Activated CD8-positive, alpha-beta memory T cell treated with anti-CD3 and anti-CD28 coated beads, Interleukin-2, amount 10 ng/mL, durations not matched to agents 7 days and 5 days (primary cell): ENCODE data around the gene HOXA9. TPM values are rescaled to one million over a fixed set of nuclear protein-coding genes. Genes with fewer than 3 reads are reported as not detected.
A peak's percentile ranks its signal among the peaks of the same experiment; 100 is the strongest.

Source experiments
- ATAC-seq: fragments of 150-1000 bp; cut with Tn5 transposase; one replicate; pipeline ENCODE4 v1.10.0; 2021; ENCODE audit warnings: moderate library complexity
- CTCF ChIA-PET: fragments of 350-600 bp; sonication (Branson Sonifier 250); formaldehyde crosslinking; loops from one replicate; lab custom pipeline; 2021; ENCODE audit warnings: antibody characterized with exemption; lab: Charles Lee
- DNase-seq: peaks from one replicate; pipeline ENCODE4 v3.0.0-alpha.2; 2020
- H3K27ac Mint-ChIP-seq: one replicate; pipeline ENCODE4 v1.8.0; 2021; ENCODE audit warnings: mild to moderate bottlenecking, mixed read lengths
- H3K27me3 Mint-ChIP-seq: one replicate; pipeline ENCODE4 v1.8.0; 2021; ENCODE audit warnings: mixed read lengths
- H3K36me3 Mint-ChIP-seq: one replicate; pipeline ENCODE4 v1.8.0; 2021; ENCODE audit warnings: mild to moderate bottlenecking, mixed read lengths
- H3K4me1 Mint-ChIP-seq: one replicate; pipeline ENCODE4 v1.8.0; 2021; ENCODE audit warnings: mixed read lengths
- H3K4me3 Mint-ChIP-seq: one replicate; pipeline ENCODE4 v1.8.0; 2021; ENCODE audit warnings: mild to moderate bottlenecking, moderate library complexity, mixed read lengths
- H3K9me3 Mint-ChIP-seq: one replicate; pipeline ENCODE4 v1.8.0; 2022; ENCODE audit warnings: low read depth, mixed read lengths
- total RNA-seq, 2 experiments: library from RNA; stranded (reverse); gene quantifications; one replicate each; pipeline ENCODE4 v1.2.3, GENCODE V29; 2021

The HOXA9 gene
- total RNA-seq, 2 experiments from 2014 or later, result not detected

DNA sequence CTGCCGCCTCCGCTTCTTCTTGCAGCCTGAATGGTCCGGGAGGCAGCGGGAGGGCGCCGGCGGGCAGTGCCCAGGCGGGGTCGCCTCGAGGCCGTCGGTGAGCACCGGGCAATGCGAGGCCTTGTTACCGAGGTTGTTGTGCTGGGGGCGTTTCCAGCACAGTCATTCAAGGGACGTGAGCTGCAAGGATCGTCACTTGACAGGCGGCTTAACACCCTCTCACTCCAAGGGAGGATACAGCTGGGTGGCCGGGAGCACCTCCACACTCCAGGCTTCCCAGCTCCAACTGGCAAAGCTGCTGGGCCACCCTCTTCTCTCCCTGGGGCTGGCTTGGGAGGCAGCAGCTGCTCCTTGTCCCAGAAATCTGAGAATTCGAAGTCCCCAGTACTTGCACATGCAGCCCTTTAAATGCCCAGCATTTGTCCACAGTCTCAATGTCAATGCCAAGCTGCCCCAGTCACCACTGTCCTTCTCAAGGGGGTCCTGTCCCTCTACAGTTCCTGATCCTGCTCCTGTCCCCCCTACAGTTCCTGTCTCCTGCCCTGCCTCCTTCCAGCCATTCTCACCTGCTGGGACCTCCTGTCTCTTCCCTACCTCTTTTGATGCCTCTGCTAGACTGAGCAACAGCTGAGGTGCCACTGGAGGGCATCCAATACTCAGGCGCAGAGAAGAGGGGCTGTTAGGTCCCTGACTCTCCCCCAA is 24.1 kb upstream of the HOXA9 start:
- CTCF ChIA-PET, result interaction anchor here (2.4 to 3.2 kb wide), 3 partner anchors 10 to 39 kb away, joined by 7 to 12 read pairs (median 8); no protein-coding TSS in a partner anchor
- Mint-ChIP-seq H3K4me1 (peaks cover 30% of the 10 kb centered on the region), H3K9me3 (no peaks in the 10 kb centered on the region), H3K27ac (no peak overlapping the region), H3K36me3 (no peaks in the 10 kb centered on the region), H3K4me3 (no peak overlapping the region), H3K27me3 (peaks cover 97% of the 10 kb centered on the region)
- DNase-seq (no peak), ATAC-seq (no peak)

DNA sequence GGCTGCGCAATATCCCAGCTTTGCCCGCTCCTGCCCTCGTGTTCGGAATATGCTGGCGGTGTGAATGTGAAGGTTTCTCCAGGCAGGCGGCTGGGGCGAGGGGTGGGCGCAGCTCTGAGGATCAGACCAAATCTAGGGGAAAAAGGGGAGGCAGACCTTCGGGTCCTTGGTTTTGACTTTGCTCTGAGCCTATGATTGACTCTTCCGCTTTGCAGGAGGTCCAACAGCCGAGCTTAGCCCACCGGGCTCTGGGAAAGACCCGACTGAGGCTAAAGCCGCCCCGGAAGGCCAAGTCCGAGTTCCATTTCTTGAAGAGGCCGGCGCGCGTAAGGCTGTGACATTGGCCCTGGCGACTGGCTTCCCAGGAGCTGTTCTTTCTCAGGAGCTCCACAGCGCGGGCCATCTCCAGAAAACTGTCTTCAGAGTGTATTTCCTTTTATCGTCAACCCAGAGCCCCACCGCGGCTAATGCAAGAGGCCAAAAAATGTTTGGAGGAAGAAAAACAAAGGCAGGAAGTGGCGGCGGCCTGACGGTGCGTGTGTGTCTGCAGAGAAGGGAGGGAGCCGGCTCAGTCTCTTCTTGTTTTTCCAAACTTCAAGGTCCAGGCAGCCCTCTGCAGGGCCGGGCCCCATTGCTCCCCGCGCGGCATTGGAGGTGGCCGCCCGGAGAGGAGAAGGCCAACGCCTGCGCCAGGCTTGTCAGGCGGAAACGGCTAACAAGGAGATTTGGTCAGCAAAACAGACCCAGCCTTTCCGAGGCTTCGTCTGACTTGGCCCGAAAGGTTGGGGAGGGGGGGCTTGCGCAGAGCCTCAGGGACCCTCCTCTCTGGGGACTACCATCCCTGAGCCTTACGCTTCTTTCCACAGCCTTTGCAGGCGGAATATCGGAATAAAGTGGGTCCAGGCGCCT is 23.3 kb upstream of the HOXA9 start:
- CTCF ChIA-PET, result interaction anchor here (1.2 to 2.6 kb wide), 2 partner anchors 12 to 38 kb away, joined by 3 to 7 read pairs; no protein-coding TSS in a partner anchor
- ATAC-seq, result no peak
- peak; percentile 61 for DNase-seq
- H3K36me3 Mint-ChIP-seq, result no peaks in the 10 kb centered on the region
- H3K4me1 Mint-ChIP-seq, result peaks cover 30% of the 10 kb centered on the region
- peaks cover 95% of the 10 kb centered on the region for H3K27me3 Mint-ChIP-seq
- H3K9me3 Mint-ChIP-seq, result no peaks in the 10 kb centered on the region
- peak overlapping the region; percentile 53 for H3K4me3 Mint-ChIP-seq
- no peak overlapping the region for H3K27ac Mint-ChIP-seq

DNA sequence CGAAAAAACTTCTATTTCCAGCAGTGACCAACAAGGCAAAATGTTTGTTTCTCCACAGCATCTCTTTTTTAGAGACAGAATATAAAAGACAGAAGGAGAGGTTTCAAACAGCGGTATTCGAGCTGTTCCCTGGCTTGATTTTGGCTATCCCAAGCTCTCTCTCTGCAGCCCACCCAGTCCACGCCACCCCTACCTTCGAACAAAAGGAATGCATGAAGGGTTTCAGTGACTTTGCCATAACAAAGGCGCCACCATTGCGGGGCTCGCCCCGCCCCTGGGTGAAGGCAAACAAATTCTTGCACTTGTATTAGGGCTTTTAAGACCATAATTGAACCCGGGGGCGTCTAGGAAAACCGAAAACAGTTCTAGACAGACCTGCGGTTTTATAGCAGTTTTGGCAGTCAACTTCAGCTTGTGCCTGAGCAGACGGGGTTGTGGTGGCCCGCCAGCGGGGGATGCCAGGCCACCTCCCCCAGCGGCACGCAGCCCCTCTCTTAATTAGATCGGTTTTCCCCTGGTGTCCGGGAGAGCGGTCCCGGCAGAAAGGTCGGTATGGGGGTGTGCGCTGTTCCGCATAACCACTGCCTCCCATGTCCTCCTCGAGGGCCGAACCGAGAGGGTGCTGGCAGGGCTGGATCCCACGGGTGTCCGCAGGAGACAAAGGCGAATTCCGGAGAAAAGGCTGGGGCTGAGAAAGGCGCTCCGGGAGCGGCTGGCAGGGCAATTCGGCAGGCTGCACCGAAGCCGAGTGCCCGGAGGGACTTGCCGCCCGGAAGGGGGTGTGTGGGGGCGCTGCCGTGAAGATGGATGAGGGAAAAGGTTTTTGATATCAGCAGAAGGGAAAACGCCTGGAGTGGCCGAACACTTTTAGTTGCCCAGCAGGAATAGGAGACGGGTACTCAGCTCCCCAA is 22.4 kb upstream of the HOXA9 start:
- CTCF ChIA-PET, result interaction anchor here (0.9 to 2.1 kb wide), 9 partner anchors 8 to 91 kb away, joined by 3 to 12 read pairs (median 4); no protein-coding TSS in a partner anchor
- no peak for DNase-seq
- H3K4me1 Mint-ChIP-seq, result peaks cover 29% of the 10 kb centered on the region
- peaks cover 95% of the 10 kb centered on the region for H3K27me3 Mint-ChIP-seq
- peak overlapping the region; percentile 53 for H3K4me3 Mint-ChIP-seq
- H3K9me3 Mint-ChIP-seq, result no peaks in the 10 kb centered on the region
- H3K36me3 Mint-ChIP-seq, result no peaks in the 10 kb centered on the region
- H3K27ac Mint-ChIP-seq, result no peak overlapping the region
- ATAC-seq, result no peak

DNA sequence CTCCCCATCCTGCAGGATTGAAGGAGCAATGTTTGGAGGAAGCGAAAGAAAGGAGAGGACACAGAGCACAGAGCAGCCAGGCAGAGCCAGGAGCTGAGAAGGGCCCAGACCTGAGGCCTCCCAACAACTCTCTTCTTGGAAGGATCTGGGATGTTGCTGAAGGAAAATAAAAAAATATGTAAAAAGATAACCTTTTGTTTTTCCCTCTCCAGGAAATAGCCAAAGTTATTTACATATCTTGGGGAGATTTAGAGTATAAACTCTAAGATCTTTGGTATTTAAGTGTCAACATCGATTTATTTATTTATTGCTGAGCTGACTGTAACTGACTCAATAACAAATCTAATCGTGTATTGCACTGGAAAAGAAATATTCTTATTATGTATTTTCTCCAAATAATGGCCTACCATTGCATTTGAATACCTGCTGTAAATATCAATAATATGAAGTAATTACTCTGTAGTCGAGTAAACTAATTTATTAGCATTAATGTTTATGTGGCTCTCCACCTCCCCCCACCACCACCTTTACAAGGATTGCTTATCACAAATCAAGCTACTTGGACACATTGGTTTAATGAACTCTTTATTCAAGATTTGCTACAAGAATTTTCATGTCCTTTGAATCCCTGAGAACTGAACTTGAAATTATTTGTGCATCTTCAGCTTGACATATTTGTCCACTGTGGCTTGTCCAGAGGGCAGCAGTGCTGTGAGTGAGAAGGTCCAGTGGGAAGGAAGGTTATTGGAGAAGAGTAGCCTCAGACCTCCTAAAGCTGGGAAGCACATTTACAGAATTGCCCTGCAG is 21.5 kb upstream of the HOXA9 start:
- DNase-seq (no peak), ATAC-seq (no peak)
- Mint-ChIP-seq H3K4me3 (no peak overlapping the region), H3K4me1 (peaks cover 28% of the 10 kb centered on the region), H3K9me3 (no peaks in the 10 kb centered on the region), H3K27ac (no peak overlapping the region), H3K36me3 (no peaks in the 10 kb centered on the region), H3K27me3 (peaks cover 96% of the 10 kb centered on the region)
- CTCF ChIA-PET, result interaction anchor here (0.9 to 2.1 kb wide), 8 partner anchors 8 to 90 kb away, joined by 3 to 12 read pairs (median 4); no protein-coding TSS in a partner anchor

DNA sequence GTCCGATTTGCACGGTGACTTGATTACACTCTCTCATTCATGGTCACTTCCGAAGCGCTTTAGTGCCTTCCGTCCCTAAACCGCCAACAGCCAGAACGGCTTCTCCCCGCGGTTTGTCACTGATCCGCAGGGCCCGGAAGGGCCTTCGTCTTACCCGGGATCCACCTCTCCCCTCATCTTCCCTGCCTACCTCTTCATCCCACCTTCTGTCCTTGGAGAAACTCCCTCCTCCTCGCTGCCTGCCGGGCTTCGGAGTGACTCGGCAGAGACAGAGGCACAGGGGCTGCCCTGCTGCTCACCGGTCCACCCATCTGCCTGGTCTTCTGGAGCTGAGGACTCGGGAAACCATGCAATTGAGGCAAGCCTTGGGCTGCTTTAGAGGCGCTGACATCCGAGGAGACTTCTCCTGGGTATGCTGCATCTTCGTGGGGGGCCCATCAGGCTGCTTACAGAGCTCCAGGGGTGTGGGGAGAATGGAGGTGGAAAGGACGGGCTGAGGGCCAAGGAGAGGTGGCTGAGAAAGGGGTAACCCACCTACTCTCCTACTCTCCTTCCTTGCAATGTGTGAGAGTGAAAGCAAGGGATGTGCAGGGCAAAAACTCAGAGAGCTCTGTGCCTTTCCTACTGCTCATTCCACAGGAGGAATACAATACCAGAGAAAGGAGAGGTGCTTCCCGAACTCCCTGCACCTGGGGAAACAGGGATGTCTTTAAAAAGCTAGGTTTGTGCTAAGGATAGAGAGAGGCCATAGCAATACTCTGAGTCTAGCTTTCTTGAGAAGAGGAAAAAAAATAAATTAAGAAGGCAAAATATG is 20.7 kb upstream of the HOXA9 start:
- Mint-ChIP-seq H3K4me1 (peaks cover 28% of the 10 kb centered on the region), H3K36me3 (no peaks in the 10 kb centered on the region), H3K4me3 (peak overlapping the region; percentile 29), H3K27me3 (peaks cover 95% of the 10 kb centered on the region), H3K9me3 (no peaks in the 10 kb centered on the region), H3K27ac (peak overlapping the region; percentile 68)
- CTCF ChIA-PET, result interaction anchor here (1.2 to 2.1 kb wide), 5 partner anchors 7 to 27 kb away, joined by 3 to 12 read pairs (median 4); no protein-coding TSS in a partner anchor
- no peak for ATAC-seq
- DNase-seq, result no peak

DNA sequence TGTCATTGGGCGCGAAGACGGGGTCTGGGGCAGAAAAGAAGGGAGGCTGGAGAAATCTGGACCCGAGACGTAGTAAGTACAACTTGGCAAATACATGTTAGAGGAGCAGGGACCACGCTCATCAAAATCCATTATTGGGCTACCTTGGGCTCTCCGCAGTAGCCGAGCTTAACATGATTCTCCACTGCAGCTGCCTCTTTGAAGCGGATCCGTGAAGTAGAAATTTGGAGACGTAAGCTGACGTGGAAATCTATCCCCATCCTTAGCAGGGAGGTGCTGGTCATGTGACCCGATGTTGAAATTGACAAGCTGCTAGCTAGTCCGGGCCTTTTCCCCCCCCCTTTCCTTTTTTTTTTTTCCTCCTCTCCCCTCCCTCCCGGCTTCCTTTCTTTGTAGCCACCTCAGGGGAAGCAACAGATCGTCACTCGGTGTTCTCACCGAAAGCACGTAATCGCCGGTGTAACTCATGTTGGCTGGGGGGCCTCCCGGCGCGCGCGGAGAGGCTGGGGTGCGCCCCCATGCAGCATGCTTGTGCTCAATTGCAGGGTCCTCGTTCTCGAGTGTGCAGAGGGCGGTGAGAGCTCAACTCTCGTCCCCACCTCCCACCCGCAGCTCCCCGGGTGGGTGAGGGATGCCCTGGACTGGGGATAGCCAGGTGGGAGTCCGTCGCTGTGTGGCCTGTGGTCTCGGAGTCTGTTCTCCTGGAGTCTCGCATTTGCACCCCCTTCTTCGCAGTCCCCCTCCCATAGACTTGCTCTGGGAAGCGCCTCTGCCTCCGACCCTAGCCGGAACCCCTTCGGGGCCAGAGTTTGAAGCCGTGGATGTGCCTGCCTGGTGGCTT is 19.9 kb upstream of the HOXA9 start, which contains the start of gene HOXA11:
HOXA11 (minus strand) TSS at position 220 of the 841 bp plus-strand sequence; CDS start at position 132, 88 bp downstream.
- no peaks in the 10 kb centered on the region for H3K9me3 Mint-ChIP-seq
- H3K4me3 Mint-ChIP-seq, result peak within 1 kb of the TSS; percentile 60
- peaks cover 28% of the 10 kb centered on the region for H3K4me1 Mint-ChIP-seq
- ATAC-seq, result no peak
- no peak for DNase-seq
- no peaks in the 10 kb centered on the region for H3K36me3 Mint-ChIP-seq
- H3K27me3 Mint-ChIP-seq, result peaks cover 90% of the 10 kb centered on the region
- peak within 1 kb of the TSS; percentile 69 for H3K27ac Mint-ChIP-seq
- CTCF ChIA-PET, result interaction anchor here (0.7 to 2.1 kb wide), 2 partner anchors 10 to 11 kb away, joined by 3 to 12 read pairs; no protein-coding TSS in a partner anchor

DNA sequence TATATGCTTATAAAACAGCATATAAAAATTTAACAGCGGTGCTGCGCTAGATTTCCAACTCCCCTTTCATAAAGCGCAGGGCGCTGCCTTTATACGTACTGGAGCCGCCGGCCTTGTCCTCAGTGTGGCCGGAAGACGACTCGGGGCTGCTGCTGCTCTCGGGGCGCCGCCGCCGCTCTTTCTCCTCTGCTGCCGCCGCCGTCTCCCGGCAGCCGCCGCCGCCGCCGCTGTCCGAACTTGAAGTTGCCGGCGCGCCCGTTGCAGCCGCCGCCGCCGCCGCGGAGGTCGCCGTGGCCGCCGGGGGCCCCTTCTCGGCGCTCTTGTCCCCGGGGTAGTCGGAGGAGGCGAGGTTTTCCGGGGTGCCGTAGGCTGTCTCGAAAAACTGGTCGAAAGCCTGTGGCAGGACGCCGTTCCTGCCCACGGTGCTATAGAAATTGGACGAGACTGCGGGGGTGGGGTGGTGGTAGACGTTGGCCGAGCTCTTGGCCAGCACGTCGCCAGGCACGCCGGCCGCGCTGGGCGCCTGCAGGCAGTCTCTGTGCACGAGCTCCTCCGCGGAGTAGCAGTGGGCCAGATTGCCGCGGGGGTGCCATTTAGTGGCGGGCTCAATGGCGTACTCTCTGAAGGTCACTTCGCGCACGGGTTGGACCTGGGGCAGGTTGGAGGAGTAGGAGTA is 19.1 kb upstream of the HOXA9 start:
- CTCF ChIA-PET, result interaction anchor here (0.7 to 2.0 kb wide), 2 partner anchors 11 to 12 kb away, joined by 3 to 13 read pairs; no protein-coding TSS in a partner anchor
- no peak for ATAC-seq

DNA sequence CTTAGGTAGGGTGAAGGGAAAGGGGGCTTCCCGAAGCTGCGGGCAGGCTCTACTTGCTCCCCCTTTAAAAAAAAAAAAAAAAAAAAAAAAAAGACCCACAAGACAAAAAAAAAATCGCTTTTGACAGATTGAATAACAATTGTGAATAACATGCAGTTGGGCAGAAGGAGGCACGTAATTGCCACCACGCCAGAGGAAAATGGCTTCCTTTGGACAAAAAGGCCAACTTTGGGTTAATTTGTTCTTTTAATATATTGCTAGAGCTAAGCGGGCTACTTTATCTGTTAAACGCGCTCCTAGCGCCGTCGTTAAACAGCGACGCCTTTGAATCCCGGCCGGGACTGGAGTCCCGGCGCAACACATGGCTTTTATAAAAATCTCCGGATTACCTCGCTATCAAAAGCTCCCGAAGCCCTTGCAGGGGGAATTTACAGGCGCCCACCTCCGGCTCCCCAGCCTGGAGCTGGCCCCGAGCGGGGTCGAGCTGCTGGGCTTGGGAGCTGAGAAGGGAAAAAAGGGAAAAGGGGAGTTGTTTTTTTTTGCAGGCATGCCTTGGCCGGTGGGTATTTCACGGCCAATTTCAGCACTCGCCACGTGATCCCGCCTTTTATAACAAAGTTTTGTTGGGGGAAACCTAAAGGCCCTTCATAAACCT is 18.5 kb upstream of the HOXA9 start:
- Mint-ChIP-seq H3K27me3 (peaks cover 88% of the 10 kb centered on the region), H3K4me1 (peaks cover 31% of the 10 kb centered on the region), H3K27ac (no peak overlapping the region), H3K9me3 (no peaks in the 10 kb centered on the region), H3K36me3 (no peaks in the 10 kb centered on the region), H3K4me3 (no peak overlapping the region)
- CTCF ChIA-PET, result interaction anchor here (1.0 to 2.0 kb wide), 2 partner anchors 12 to 23 kb away, joined by 3 to 13 read pairs; no protein-coding TSS in a partner anchor
- DNase-seq, result no peak
- no peak for ATAC-seq

More for the DNA sequence above, 19.1 kb upstream of the HOXA9 start:
- H3K36me3 Mint-ChIP-seq, result no peaks in the 10 kb centered on the region
- H3K27me3 Mint-ChIP-seq, result peaks cover 88% of the 10 kb centered on the region
- H3K27ac Mint-ChIP-seq, result peak overlapping the region; percentile 69
- no peaks in the 10 kb centered on the region for H3K9me3 Mint-ChIP-seq
- H3K4me3 Mint-ChIP-seq, result peak overlapping the region; percentile 60
- peaks cover 32% of the 10 kb centered on the region for H3K4me1 Mint-ChIP-seq
- DNase-seq, result no peak

DNA sequence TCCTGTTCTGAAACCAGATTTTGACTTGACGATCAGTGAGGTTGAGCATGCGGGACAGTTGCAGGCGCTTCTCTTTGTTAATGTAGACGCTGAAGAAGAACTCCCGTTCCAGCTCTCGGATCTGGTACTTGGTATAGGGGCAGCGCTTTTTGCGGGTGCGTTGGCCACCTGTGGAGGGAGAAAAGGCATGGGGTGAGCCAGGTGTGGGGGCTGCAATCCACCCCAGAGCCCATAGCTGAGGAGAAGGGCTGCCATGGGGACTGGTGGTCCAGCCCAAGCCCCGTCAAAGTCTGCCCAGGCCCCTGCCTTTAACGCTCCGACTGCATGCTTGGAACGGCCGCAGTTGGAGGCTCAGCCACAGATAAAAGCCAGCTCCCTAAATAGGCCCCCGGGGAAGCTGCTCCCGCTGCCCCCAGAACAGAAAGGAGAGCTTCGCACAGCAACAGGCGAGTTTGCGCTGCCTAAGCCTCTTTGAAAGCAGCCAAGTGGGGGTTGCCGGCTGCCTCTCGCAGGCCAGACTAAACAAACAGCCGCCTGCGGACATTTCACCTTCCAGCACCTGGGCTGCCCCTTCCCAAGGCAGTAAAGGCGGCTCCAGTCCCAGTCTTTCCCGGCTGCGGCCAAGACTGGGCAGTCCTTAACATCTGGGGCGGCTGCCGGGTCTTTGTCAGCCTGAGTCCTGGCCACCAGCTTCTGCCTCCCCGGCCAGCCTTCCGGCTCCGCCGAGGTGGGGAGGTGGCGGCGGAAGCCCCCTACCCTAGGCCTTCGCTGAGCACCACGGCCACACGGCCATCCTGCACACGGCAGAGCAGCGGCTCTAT is 17.7 kb upstream of the HOXA9 start:
- Mint-ChIP-seq H3K4me1 (peaks cover 24% of the 10 kb centered on the region), H3K4me3 (no peak overlapping the region), H3K9me3 (no peaks in the 10 kb centered on the region), H3K27me3 (peaks cover 86% of the 10 kb centered on the region), H3K36me3 (no peaks in the 10 kb centered on the region), H3K27ac (no peak overlapping the region)
- CTCF ChIA-PET, result interaction anchor here (1.0 to 2.0 kb wide), 3 partner anchors 13 to 22 kb away, joined by 3 to 13 read pairs (median 4); no protein-coding TSS in a partner anchor
- DNase-seq, result no peak
- no peak for ATAC-seq
